UCSD-AML1 (cell line): ENCODE data around the gene SPEG.

ENCODE experiments used
- DNase-seq: peaks from one replicate; lab custom pipeline; 2025; ENCODE audit not compliant: unreplicated experiment; lab: John Stamatoyannopoulos, UW

Gene SPEG

DNA sequence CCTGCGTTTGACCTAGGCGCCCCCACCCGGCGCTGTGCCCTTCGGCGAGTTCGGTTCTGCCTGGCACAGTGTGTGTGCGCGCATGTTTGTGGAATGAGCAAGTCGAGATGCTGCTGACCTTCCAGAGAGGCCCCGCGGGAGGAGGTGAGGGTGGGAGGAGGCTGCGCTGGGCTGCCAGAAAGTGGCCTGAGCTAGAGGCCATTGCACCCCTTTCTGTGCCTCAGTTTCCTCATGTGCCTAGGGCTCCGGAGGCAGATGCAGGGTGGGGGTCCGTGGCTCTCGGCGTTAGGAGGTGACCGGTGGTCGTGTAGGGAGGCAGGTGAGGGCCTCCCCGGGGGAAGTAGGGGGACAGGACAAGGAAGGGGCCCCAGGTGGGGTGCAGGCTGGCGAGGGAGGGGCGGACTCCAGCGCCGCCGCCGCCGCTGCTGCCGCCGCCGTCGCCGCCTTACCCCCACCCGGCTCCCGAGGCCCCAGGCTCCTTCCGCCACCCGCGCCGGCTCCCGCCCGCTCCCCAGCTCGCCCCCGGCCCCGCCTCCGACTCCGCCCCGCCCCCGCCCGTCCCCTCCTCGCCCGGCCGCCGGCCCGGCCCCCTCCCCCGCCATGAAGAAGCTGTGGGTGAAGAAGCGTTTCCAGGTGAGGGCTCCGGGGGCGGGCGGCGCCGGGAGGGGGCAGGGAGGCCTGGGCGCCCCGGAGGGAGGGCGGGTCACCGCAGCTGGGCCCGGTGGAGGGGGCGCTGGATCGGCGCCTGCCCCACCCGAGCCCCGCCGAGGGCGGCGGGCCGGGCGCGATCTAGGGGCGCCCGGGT lies 7.0 kb downstream of the SPEG start:
- no peak for DNase-seq

DNA sequence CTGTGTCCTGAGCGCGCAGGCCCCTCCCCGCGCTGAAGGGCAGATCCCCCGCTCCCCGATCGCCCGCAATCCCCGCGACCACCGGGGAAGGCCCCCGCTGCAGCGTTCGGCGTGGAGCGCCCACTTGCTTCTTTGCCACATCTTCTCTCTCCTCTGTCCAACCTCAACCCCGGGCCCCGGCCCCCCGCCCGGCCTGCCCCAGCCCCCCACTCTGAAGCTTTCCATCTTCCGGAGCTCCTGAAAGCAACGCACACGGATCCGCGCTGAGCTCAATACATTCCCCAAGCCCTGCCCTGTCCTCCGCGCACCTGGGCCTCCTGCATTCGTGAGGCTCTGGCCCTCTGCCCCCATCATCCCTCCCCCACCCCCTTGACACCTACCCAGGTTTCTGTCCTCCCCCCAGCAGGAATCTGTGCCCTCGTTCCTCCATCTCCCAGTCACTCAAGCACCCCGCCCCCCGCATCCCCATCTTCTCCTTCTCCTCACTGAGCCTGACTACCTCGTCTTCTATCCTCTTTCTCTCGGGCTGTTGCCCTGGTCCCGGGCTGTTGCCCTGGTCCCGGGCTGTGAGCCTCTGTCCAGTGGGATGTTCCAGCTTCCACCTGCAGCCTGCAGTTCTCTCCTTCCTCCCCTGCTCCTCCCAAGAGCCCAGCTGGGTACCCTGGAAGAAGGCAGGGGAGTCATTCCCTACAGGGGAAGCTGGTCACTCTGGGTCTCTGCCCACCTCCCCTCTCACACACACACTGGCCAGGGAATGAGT lies 7.8 kb downstream of the SPEG start:
- no peak for DNase-seq

DNA sequence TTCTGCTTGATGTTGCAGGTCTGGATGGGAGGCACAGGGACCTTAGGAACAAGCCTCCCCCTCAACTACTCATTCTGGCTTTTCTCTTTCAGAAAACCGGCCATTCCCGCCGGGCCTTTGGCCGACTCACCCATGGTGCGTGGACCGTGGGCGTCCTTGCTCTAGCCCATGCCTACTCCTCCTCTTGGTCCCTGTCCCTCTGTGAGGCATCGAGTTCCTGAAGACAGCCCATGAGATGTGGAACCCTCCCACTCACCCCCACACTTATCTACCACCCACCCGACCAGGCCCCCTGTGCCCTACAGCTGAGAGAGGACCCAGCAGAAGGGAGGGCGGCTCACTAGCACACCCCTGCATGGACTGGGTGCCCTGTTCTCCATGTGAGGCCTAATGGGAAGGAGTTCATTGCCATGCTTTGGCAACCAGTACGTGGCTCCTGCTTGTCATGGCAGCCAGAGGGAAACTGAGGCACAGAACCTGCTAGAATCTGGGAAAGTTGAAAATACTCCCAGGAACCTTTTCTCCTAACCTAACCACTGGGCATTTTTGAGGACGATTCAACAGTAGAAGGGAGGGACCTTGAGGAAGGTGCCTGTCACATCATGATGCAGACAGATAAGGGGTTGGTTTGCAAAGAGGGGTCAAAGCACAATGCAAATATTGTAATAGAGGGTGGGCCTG lies 8.5 kb downstream of the SPEG start:
- DNase-seq = no peak

DNA sequence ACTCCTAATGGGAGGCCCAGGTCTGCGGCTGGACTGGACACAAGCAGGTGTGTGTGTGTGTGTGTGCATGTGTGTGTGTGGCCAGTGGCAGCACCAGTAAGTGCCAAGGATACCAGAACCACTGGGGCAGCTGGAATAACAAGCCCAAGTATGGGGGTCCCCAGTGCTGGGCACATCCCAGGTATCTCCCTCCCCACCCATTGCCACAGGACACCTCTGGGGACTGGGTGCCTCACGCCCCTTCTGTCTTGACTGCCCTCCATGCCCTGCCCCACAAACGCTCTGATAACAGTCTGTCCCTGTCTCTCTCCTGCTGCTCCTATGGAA lies 9.0 kb downstream of the SPEG start:
- DNase-seq = no peak

DNA sequence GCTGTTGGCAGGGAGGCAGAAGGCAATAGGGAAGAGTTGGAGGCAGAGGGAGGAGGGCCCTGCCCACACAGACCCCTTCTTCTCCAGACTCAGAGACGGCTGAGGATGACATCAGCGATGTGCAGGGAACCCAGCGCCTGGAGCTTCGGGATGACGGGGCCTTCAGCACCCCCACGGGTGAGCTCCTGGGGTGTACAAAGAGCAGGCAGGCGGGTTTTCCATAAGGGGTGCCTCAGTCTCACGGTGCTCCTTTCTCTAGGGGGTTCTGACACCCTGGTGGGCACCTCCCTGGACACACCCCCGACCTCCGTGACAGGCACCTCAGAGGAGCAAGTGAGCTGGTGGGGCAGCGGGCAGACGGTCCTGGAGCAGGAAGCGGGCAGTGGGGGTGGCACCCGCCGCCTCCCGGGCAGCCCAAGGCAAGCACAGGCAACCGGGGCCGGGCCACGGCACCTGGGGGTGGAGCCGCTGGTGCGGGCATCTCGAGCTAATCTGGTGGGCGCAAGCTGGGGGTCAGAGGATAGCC lies 10.0 kb downstream of the SPEG start:
- DNase-seq = no peak

DNA sequence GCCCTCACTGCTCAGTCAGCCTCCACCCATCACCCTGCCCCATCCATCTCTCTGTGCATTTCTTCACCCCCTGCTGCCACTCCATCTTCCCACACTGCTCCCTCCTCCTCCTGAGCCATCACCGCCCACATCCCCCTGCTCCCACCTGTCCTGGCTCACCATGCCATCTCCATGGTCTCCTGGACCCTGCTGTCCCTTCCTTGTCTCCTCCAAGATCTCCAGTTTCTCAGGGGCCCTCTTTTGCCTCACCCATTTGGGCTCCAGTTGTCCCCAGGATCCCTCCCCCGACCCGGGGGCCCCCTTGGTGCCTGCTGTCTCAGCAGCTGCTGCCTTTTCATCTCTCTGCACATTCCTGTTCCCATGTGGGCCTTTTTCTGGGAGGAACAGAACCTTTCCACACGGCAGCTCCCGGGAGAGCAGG lies 10.6 kb downstream of the SPEG start:
- DNase-seq = no peak

DNA sequence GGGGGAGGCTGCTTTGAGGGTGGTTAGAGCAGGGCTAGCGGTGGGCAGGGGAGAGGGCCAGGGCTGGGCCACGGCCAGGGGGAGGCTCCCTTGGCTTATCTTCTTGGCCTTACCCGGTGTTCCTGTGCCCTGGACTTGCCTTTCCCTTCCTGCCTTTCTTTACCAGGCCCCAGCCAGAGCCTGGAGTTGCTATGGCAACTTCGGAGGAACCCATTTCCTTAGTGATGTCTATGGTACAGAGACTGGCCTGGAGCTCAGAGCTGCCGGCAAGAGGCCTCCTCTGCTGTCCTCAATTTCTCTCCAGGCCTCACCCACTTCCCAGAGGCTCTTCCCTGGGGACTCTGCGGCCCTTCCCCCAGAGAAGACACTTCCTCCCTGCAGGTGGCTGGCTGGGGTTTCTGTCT lies 11.5 kb downstream of the SPEG start:
- no peak for DNase-seq

DNA sequence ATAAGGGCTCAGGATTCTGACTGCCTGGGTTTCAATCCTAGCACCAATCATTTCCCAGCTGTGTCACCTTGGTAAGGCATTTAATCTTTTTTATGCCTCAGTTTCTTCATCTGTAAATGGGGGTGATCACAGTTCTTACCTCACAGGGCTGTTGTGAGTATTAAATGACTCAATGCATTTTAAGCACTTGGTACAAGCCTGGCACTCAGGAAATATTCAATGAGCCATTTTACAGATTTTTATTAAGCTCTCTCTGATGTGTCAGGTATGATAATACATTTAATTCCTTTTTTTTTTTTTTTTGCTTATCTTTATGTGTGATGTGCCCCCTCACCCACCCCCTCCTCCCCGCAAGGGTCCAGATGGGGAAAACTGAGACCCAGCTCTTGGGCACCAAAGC lies 12.0 kb downstream of the SPEG start:
- no peak for DNase-seq

DNA sequence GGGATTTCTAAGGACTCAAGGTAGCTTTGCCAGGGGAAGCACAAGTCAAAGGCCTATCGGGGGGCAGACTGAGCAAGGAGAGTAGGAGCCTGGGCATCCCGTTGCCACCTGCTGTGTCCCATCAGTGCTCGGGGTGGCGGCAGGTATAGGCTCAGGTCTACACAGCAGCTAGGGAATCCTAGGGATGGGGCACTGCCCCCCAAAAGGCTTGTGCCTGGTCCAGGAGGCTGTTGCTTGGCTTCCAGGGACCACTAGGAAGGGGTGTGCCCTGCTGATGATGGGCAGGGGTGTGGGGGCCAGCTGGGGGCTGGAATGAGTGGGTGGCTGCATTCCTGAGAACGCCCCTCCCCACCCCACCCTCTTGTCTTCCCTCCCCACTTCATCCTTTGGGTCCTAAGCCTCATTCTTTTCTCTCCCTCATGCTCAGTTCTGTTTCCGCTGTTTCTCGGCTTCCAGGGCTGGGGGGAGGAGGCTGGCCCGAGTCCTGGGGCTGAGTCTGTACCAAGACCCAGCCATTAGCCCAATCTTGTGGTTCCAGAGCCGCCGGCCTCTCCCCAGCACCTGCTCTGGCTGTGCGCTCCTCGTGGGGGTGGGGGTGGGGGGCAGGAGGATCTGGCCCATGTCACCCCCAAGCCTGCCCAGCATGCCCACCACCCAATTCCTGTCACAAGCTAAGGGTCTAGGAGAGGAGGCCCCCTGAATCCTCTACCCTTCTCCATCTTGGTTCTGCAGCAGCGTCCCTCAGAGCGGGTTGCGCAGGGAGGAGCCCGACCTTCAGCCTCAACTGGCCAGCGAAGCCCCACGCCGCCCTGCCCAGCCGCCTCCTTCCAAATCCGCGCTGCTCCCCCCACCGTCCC lies 12.8 kb downstream of the SPEG start:
- DNase-seq = no peak

DNA sequence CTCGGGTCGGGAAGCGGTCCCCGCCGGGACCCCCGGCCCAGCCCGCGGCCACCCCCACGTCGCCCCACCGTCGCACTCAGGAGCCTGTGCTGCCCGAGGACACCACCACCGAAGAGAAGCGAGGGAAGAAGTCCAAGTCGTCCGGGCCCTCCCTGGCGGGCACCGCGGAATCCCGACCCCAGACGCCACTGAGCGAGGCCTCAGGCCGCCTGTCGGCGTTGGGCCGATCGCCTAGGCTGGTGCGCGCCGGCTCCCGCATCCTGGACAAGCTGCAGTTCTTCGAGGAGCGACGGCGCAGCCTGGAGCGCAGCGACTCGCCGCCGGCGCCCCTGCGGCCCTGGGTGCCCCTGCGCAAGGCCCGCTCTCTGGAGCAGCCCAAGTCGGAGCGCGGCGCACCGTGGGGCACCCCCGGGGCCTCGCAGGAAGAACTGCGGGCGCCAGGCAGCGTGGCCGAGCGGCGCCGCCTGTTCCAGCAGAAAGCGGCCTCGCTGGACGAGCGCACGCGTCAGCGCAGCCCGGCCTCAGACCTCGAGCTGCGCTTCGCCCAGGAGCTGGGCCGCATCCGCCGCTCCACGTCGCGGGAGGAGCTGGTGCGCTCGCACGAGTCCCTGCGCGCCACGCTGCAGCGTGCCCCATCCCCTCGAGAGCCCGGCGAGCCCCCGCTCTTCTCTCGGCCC lies 13.6 kb downstream of the SPEG start:
- DNase-seq = peak; percentile 28

DNA sequence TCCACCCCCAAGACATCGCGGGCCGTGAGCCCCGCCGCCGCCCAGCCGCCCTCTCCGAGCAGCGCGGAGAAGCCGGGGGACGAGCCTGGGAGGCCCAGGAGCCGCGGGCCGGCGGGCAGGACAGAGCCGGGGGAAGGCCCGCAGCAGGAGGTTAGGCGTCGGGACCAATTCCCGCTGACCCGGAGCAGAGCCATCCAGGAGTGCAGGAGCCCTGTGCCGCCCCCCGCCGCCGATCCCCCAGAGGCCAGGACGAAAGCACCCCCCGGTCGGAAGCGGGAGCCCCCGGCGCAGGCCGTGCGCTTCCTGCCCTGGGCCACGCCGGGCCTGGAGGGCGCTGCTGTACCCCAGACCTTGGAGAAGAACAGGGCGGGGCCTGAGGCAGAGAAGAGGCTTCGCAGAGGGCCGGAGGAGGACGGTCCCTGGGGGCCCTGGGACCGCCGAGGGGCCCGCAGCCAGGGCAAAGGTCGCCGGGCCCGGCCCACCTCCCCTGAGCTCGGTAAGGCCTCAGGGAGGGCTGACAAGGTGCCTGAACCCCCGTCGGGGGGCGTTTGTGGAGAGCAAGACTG lies 14.2 kb downstream of the SPEG start:
- peak; percentile 28 for DNase-seq

DNA sequence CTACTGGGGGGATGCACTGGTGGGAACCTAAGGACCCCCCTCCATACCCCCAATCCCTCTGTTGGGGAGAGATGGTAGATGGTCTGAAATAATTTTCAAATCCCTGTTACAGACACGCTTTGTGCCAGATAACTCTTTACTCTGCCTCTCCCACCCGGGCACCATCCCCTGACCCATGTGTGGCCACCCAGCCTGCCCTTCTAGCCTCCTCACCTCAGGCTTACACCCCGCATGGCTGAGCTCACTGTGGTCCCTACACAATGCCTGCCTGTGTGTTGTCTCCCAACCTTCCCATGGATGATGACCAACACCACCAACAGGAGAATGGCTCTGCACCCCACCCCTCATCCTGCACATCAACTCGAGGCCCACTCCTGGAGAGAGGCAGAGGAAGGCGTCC lies 15.0 kb downstream of the SPEG start:
- no peak for DNase-seq

DNA sequence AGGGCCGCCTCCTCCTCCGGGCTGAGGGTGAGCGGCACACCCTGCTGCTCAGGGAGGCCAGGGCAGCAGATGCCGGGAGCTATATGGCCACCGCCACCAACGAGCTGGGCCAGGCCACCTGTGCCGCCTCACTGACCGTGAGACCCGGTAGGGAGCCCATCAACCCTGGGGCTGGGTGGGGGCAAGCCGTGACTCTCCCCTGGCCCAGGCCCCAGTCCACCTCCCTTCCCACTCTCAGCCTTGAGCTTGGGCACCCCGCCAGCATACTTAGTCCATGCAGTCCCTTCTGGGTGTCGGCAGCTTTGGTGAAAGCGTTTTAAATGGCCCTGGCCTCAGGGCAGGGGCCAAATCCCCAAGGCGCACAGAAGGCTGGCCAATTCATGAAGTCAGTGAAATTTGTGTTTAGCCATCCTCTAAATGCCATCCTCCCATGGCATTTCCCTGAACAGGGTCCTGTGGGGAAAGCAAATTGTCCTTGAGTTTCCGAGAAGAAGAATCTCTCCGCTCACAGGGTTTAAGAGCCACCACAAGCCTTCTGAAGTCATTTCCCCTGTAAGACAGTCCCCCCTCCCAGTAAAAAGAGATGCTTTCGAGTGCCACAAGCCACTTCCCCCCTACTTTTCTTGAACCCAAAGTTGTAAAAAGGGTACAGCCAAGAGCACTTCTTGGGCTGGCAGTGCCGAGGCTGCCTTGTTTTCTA lies 17.2 kb downstream of the SPEG start:
- no peak for DNase-seq

DNA sequence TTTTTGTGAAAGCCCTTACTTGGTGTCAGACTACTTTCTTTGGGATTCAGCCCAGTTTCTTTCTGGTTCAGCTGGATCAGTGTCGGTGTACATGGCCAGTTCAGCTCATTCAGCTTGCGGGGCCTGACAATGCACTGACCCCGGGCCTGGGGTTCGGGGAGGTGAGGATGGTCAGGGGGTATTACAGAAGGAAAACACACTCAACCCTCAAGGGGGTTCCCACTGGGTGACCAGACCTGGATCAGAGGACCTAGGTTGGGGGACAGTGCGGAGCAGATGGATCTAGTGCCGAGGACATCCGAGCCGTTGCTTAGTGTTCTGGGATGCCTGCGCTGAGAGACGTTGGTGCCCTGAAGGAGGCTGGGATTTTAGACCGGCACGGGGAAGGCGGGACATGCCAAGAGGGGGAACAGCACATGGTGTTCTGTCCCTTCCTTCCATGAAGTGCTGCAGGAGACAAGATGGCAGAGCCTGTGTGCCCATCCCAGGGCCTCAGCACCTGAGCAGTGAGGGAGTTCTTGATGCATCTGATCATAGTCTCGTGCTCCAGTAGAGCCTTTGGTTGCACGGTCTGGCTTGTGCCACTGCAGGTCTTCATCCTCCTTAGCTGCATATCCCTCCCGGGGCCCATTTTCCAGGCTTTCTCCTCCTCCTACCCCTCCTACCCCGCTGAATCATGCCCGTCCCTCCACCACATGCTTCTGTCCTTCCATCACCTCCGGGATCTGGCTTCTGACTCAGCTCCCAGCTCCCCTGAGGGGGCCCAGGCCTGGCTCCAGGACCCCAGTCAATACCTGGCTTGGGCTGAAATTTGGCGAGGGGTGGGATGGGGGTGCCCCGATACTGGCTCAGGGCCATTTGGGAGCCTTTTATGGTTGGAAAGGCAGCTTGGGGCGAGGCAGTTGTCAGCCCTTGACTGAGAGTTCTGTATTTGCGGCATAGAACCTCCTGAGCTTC lies 18.0 kb downstream of the SPEG start:
- no peak for DNase-seq

DNA sequence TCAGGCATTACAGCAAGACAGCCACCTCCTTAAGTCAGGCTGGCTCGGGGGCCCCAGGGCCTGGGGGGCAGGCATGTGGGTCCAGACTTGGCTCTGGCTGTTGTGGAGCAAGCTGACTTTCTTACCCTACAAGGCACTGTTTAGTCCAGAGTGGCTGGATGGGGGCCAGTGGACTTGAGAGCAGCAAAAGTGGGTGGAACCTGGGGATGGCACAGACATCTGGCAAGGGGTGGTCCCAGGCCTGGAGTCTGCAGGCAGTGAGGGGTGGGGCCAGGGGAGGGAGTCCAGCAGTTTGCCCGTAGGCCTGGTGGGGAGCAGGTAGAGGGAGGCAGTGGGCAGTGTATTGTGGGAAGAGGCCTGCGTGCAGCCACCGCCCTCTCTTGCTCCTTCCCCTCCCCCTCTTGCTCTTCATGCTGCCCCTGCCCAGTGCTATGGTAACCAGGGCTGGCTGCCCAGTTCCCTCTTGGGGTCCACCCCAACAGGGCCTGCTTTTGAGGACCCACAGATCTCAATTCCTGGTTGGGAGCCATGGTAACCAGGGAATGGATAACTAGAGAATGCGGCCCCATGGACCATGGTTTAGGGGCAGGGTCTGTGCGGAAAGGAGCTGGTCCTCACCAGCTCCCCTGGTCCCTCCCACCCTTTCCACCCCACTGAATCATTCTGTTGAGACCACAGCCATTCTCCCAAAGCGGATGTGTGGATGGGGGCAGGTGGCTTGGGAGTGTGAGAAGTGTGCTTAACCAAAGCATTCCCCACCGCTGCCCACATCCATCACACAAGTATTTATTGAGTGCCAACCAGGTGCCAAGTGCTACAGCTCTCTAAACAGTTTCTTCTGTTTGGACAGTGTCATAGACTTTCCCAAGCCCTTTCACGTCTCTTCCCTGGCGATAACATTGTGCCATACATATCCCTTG lies 19.3 kb downstream of the SPEG start:
- DNase-seq = no peak

DNA sequence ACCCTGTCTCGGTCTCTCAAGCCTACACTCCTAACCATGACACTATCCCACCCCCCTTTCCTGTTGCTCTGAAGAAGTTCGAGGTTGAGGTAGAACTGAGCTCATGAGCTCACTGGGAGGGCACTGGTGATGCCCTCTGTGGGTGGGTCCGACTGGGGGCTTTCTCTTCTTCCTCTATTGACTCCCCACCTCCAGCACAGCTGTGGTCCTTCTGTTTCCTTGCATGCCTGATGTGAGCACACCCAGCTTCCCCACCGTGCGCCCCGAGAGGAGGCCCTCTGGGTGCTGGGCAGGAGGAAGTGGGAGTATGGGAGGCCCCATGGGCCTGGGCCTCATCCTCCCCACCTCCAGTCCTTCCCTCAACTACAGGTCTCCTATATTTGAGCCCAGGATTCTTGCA lies 20.9 kb downstream of the SPEG start:
- DNase-seq = peak; percentile 12

DNA sequence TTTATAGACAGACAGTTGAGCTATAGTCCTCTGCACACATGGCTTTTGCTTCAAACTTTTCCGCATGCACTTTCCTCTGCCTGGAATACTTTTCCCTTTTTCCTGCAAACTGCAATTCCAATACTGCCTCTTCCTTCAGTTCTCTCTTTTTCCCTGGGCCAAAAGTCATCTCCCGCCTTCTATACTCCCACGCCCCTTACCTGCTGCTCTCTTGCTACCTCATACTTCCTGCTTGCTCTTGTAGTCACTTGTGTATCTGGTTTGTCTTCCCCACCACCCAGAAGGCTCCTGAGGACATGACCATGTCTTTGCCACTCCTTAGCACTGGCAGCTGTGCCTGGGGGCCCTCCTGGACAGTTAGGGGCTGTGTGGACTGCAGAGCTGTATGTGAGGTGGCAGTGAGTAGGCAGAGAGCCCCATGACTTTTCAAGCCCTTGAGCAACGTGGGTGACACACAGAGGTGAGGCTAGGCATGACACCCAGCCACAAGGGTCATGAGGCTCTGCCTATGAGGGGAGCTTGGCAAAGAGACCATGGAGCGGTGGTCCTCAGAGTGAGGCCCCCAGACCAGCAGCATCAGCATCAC lies 23.2 kb downstream of the SPEG start:
- DNase-seq = peak; percentile 17
